Suprapubic skin (tissue), 3 donors: Measurements from ENCODE around the gene ETV6.

Source experiments
- POLR2A ChIP-seq, 2 donors: fragments of 450-650 bp; IDR thresholded peaks; one replicate each; pipeline ENCODE4 v1.6.1; 2017; ENCODE audit warnings: antibody characterized with exemption in 2 of 2, mild to moderate bottlenecking in 2 of 2, moderate library complexity in 2 of 2
- TF ChIP-seq, protein P1 (sequence below), 2 donors: fragments of 200-600 bp in 1 of 2; fragments of 450-650 bp in 1 of 2; sonication (generic) in 1 of 2; IDR thresholded peaks; one replicate each; pipeline ENCODE4 v1.5.1; 2016 to 2019; ENCODE audit warnings: antibody characterized with exemption in 2 of 2, mild to moderate bottlenecking in 1 of 2, moderate library complexity in 1 of 2

DNA sequence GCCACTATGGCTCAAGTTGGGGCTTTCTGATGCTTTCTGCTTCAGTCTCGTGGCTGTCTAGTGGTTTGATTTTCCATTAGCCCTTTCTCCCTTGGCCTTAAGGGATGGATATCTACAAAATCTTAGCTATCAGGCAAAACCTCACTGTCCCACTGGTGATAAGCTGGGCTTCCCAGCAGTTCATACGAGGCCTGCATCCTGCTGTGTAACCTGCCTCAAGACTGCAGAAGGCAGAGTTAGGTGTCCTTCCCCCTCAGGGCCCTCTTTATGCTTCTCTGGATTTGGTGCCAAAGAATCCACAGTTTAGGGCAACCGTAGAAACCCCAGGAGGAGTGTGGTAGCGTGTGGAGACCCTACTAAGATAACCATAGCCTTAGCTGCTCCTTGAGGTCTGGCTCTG lies 38.9 kb downstream of the ETV6 start:
- TF ChIP-seq POLR2A (IDR thresholded peaks at IDR 0.05): no peak
- TF ChIP-seq, protein P1, sequence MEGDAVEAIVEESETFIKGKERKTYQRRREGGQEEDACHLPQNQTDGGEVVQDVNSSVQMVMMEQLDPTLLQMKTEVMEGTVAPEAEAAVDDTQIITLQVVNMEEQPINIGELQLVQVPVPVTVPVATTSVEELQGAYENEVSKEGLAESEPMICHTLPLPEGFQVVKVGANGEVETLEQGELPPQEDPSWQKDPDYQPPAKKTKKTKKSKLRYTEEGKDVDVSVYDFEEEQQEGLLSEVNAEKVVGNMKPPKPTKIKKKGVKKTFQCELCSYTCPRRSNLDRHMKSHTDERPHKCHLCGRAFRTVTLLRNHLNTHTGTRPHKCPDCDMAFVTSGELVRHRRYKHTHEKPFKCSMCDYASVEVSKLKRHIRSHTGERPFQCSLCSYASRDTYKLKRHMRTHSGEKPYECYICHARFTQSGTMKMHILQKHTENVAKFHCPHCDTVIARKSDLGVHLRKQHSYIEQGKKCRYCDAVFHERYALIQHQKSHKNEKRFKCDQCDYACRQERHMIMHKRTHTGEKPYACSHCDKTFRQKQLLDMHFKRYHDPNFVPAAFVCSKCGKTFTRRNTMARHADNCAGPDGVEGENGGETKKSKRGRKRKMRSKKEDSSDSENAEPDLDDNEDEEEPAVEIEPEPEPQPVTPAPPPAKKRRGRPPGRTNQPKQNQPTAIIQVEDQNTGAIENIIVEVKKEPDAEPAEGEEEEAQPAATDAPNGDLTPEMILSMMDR (IDR thresholded peaks at IDR 0.05): no peak
